Muscle of leg (tissue), 11 donors: ENCODE results near the gene SIK3. TPM values are rescaled to one million over a fixed set of nuclear protein-coding genes. Genes with fewer than 3 reads are reported as not detected.

Experiments used
- DNase-seq: peaks from one replicate; pipeline ENCODE4 v3.0.0; 2013
- H3K27ac ChIP-seq: one replicate; pipeline ENCODE4 v1.5.1; 2013; ENCODE audit warnings: mild to moderate bottlenecking, low read length, control low read depth
- H3K27me3 ChIP-seq: one replicate; pipeline ENCODE4 v1.6.1; 2013; ENCODE audit warnings: low read length; ENCODE audit not compliant: control insufficient read depth, insufficient read depth
- H3K36me3 ChIP-seq: one replicate; pipeline ENCODE4 v1.6.1; 2013; ENCODE audit warnings: low read length; ENCODE audit not compliant: control insufficient read depth, insufficient read depth
- H3K4me1 ChIP-seq: one replicate; pipeline ENCODE4 v1.6.1; 2013; ENCODE audit warnings: low read length; ENCODE audit not compliant: control insufficient read depth, insufficient read depth
- H3K4me3 ChIP-seq: one replicate; pipeline ENCODE4 v1.5.1; 2013; ENCODE audit warnings: low read length, control low read depth
- H3K9me3 ChIP-seq: replicated peaks from 2 replicates; pipeline ENCODE4 v1.6.1; 2013; ENCODE audit warnings: low read depth, low read length; ENCODE audit not compliant: control insufficient read depth
- WGBS: methylation state at CpG from one replicate; pipeline ENCODE4 v1.1.5; 2013; ENCODE audit warnings: missing lambda C conversion rate; ENCODE audit not compliant: insufficient coverage; 5-methylcytosine and 5-hydroxymethylcytosine counted together
- polyA plus RNA-seq, 8 donors: library from polyadenylated mRNA; unstranded; fragments of 120-200 nt; gene quantifications; one replicate each; pipeline versions ENCODE4 v1.2.1 to v1.2.3, GENCODE V29; 2013; ENCODE audit warnings: inconsistent platforms in 1 of 8, low replicate concordance in 1 of 8; ENCODE audit not compliant: insufficient read length in 8 of 8, insufficient read depth in 1 of 8
- total RNA-seq: library from RNA; stranded (reverse); fragments of 120-200 nt; gene quantifications from one replicate; pipeline ENCODE4 v1.2.4, GENCODE V29; 2013

SIK3 gene
- total and polyA plus RNA-seq, 9 donors, result 20.0 to 35.0 (median 29.5) TPM

DNA sequence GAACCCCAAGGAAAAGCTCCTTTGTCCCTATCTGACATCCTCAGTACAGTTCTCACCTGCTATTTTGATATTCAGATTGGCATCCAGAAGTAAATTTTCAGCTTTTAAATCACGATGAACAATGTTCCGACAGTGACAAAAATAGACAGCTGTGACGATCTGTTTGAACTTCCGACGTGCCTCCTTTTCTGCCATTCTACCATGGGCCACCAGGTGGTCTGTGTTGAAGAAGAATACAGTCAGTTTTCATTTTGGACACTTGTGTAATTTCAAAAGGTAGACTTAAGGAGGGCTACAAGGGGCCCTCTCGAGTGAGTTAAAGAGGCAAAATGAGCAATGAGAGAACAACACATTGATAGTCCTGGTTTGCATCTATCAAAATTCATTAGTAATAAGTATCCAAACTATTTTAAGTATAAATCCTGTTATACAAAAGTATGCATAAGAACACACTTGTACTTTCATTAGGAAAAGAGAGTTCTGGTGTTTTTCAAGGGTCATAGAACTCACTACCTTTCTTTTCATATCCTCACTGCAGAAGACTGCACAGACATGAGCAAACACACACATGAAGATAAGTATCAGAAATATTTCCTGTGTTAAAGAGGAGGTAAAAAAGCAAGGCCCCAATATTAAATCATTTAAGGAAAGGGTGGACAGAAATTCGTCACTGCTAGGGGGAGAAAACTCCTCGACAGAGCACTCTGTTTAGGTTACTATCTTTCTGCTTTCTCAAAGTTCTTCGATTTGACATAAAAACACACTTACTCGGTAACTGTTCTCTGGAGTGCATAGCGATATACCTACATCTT is 170.9 kb downstream of the SIK3 start:
- Histone ChIP-seq H3K4me1 (peaks cover 10% of the 10 kb centered on the region), H3K27me3 (no peaks in the 10 kb centered on the region), H3K27ac (no peak overlapping the region), H3K9me3 (no peaks in the 10 kb centered on the region), H3K36me3 (peaks cover 6% of the 10 kb centered on the region), H3K4me3 (no peak overlapping the region)
- DNase-seq, result peak; percentile 13
- WGBS, result 83% methylated on average over 5 of the region's 11 CpGs

DNA sequence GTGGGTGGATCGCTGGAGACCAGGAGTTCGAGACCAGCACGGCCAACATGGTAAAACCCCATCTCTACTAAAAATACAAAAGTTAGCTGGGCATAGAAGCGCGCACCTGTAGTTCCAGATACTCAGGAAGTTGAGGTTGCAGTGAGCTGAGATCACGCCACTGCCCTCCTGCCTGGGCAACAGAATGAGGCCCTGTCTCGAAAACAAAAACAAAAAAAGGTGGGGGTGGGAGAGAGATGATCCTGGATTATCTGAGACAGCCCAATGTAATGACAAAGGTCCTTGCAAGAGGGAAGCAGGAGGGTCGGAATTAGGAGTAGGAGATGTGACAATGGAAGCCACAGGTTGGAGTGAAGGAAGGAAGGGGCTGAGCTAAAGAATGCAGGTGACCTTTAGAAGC is 173.2 kb downstream of the SIK3 start:
- Histone ChIP-seq H3K4me1 (peaks cover 1% of the 10 kb centered on the region), H3K4me3 (no peak overlapping the region), H3K9me3 (no peaks in the 10 kb centered on the region), H3K27ac (no peak overlapping the region), H3K27me3 (no peaks in the 10 kb centered on the region), H3K36me3 (peaks cover 10% of the 10 kb centered on the region)
- WGBS, result 96% methylated on average over 5 of the region's 8 CpGs
- no peak for DNase-seq

DNA sequence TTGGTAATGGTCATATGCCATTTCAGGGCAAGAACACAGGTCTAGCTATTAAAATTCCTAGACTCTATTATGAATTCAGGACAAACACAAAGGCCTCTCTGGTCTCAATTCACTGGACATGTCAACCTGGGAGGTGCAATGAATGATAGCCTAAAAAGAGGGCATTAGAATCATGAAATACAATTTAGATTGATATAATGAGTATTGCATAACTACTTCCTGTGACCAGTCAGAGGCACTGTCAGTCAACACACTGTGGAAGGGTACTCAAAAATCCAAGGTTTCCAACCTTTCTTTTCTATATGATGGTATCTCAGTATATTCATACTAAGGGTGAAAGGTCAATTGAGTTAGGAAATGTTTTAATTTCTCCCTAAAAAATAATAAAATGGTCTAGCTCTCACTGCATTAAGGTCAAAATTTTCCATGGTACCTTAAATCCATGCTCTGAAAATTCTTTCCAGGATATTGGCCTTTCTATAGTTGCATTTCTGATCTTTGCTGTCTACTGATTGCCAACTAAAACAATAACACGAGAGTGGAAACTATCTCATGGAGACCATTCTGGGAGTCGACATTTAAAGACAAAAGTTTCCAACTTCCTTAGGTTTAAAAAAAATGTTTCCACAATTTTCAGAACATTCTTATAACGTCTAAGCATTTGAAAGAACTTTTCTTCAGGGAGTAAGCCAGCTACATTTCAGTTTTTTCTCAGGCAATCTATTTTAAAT is 179.1 kb downstream of the SIK3 start:
- peak; percentile 59 for DNase-seq
- peak overlapping the region; percentile 32 for H3K27ac ChIP-seq

DNA sequence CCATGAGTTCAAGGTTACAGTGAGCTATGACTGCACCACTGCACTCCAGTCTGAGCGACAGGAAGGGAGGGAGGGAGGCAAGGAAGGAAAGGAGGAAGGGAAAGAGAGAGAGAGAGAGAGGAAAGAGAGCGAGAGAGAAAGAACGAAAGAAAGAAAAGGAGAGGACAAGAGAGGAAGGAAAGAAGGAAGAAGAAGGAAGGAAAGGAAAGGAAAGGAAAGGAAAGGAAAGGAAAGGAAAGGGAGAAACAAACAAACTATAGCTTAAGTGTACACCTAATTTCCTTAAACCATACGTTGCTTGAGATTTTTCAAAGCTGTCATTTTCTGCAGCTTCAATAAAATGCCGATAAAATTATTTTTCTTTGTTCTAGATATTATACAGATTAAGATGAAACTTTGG is 180.6 kb downstream of the SIK3 start:
- Histone ChIP-seq H3K27me3 (no peaks in the 10 kb centered on the region), H3K36me3 (peaks cover 5% of the 10 kb centered on the region), H3K9me3 (no peaks in the 10 kb centered on the region), H3K27ac (no peak overlapping the region), H3K4me1 (no peaks in the 10 kb centered on the region), H3K4me3 (no peak overlapping the region)
- DNase-seq, result no peak
- WGBS, result 80% methylated on average over 1 of the region's 5 CpGs

More for the DNA sequence above, 179.1 kb downstream of the SIK3 start:
- H3K27me3 ChIP-seq, result no peaks in the 10 kb centered on the region
- H3K36me3 ChIP-seq, result peaks cover 5% of the 10 kb centered on the region
- H3K4me3 ChIP-seq, result no peak overlapping the region
- H3K9me3 ChIP-seq, result no peaks in the 10 kb centered on the region
- no peaks in the 10 kb centered on the region for H3K4me1 ChIP-seq
- no CpG with 5 or more reads among the region's 3 CpGs for WGBS

DNA sequence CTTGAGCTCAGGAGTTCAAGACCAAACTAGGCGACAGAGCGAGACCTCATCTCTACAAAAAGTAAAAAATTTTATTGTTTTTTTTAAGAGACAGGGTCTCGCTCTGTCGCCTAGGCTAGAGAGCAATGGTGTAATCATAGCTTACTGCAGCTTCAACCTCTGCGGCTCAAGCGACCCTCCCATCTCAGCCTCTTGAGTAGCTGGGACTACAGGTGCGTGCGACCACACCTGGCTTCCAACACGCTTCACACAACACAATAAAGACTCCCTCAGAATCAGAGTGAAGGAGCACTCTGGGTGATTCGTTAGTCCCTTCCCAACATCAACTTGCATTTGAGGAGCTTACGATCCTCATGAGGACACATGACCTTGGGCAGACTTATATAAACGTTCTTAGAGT is 181.3 kb downstream of the SIK3 start:
- H3K4me3 ChIP-seq, result no peak overlapping the region
- peaks cover under 1% of the 10 kb centered on the region for H3K4me1 ChIP-seq
- no peak overlapping the region for H3K27ac ChIP-seq
- H3K36me3 ChIP-seq, result no peaks in the 10 kb centered on the region
- WGBS, result 99% methylated on average over 8 of the region's 12 CpGs
- H3K27me3 ChIP-seq, result no peaks in the 10 kb centered on the region
- H3K9me3 ChIP-seq, result no peaks in the 10 kb centered on the region
- no peak for DNase-seq

DNA sequence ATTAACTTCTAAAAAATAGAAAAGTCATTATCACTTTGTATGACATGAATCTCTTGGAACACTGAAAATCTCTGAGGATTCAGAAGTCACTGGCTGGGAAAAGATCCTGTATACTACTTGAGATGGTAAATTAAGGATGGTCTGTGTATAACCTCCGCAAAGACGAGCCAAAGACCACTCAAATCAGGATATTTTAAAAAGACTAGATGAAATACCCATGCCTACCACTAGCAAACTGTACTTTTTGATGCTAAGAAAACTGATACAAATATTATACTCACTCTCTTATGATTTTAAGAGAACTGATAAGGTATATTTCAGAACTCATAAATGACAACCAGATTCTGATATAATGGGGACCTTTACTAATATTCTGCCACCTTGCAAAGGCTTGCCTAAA is 182.2 kb downstream of the SIK3 start:
- Histone ChIP-seq H3K9me3 (no peaks in the 10 kb centered on the region), H3K27ac (no peak overlapping the region), H3K27me3 (no peaks in the 10 kb centered on the region), H3K4me1 (peaks cover 3% of the 10 kb centered on the region), H3K4me3 (no peak overlapping the region), H3K36me3 (no peaks in the 10 kb centered on the region)
- no peak for DNase-seq
- no CpG with 5 or more reads among the region's 2 CpGs for WGBS

DNA sequence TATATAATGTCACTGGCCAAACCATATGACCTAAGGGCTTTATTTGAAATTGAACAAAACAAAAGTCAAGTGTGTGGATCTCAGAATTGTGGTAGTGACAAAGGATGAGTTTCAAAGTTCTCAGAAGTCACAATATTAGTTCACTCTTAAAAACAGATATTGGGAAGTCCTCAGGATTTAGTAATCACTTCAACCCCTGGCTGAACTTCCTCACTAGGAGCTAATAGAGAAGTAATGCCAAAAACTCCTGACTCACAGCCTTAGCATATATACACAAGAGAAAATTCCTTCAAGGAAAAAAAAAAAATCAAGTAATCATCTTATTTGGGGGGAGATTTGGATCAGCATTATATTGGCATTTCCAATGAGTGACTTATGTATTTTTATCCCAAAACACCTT is 185.2 kb downstream of the SIK3 start:
- Histone ChIP-seq H3K27me3 (no peaks in the 10 kb centered on the region), H3K4me3 (no peak overlapping the region), H3K4me1 (peaks cover 3% of the 10 kb centered on the region), H3K9me3 (no peaks in the 10 kb centered on the region), H3K27ac (peak overlapping the region; percentile 48), H3K36me3 (no peaks in the 10 kb centered on the region)
- peak; percentile 92 for DNase-seq

DNA sequence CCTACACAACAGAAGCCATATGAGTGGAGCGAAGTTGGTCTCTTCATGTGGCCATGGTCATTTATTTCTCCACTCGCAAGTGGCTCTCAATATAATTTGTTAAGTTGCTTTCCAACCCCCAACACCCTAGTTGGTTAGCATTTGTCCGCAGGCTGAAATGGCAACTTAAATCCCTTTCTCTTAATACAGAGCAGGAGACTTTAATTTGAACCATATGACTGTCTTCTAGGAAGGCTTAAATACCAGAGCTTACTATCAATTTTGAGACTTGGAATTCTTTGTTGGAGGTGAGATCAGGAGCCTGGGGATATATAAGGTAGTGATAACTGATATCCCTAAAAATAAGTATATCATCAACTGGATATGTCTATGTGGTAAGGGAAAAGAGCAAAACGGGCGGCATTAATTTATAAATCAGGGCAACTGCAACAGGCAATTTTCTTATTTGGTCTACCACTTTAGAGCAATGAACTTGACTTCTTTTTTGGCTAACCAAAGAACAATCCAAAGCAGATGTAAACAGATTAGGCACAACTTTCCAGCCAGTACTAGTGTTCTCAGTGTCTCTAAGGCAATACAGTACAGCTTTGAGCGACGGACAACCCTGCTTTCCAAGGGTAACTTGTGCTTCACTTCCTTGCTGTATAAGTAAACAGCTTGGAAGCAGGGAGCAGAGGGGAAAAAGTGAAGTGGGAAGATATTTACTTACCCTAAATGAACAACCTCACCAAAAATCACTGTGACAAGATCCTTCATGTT is 186.1 kb downstream of the SIK3 start:
- WGBS, result 53% methylated on average over 2 of the region's 7 CpGs
- DNase-seq, result peak; percentile 75
- no peaks in the 10 kb centered on the region for H3K27me3 ChIP-seq
- H3K27ac ChIP-seq, result peak overlapping the region; percentile 48
- H3K9me3 ChIP-seq, result no peaks in the 10 kb centered on the region
- H3K36me3 ChIP-seq, result no peaks in the 10 kb centered on the region
- H3K4me3 ChIP-seq, result no peak overlapping the region
- peaks cover 3% of the 10 kb centered on the region for H3K4me1 ChIP-seq

DNA sequence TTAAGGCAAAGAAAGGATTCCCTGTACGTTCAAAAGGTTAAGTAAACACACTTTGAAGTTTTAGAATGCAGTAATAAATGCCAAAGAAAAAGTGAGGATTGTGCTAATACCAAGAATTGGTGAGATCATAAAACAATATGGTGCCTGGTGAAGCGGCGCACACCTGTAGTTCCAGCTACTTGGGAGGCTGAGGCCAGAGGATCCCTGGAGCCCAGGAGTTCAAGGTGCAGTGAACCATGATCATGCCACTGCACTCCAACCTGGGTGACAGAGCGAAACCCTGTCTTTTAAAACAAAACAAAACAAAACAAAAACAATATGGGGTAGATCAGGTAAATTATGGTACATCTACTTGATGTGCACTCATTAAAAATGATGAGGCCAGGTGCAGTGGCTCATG is 187.4 kb downstream of the SIK3 start:
- H3K27me3 ChIP-seq, result no peaks in the 10 kb centered on the region
- DNase-seq, result no peak
- no peak overlapping the region for H3K4me3 ChIP-seq
- H3K36me3 ChIP-seq, result no peaks in the 10 kb centered on the region
- peaks cover 3% of the 10 kb centered on the region for H3K4me1 ChIP-seq
- H3K9me3 ChIP-seq, result no peaks in the 10 kb centered on the region
- WGBS, result 78% methylated on average over 3 of the region's 4 CpGs
- no peak overlapping the region for H3K27ac ChIP-seq

DNA sequence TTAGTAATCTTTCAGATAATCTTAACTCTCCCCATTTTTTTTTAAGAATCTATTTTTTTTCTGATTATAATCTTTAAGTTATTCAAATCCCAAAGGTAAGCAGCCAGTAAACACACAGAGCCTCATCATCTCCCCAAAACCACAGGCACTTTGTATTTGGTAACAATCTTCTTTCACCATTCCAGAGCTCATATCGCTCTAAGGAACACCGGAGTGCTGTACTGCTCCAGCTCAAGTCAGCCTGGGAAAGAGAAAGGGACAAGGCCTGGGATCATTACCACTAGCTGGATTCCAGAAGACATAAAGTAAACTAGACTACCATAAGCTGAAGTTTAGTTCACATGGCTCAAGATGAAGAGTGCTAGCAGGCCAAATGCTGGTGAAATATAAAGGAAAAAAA is 187.8 kb downstream of the SIK3 start:
- Histone ChIP-seq H3K27me3 (no peaks in the 10 kb centered on the region), H3K9me3 (no peaks in the 10 kb centered on the region), H3K4me1 (peaks cover 3% of the 10 kb centered on the region), H3K36me3 (no peaks in the 10 kb centered on the region), H3K4me3 (no peak overlapping the region), H3K27ac (no peak overlapping the region)
- WGBS, result no CpG with 5 or more reads among the region's 2 CpGs
- DNase-seq, result no peak
